T-helper 1 cell treated with Interleukin-12 subunit alpha and Interleukin-12 subunit beta and Interleukin-4 antibody, amounts not matched to agents 30 μg/mL and 1 μg/mL, for 36 hours (primary cell): ENCODE measurements around the gene CEP162.
"Not testable (repeated sequence)": the region's sequence is repeated elsewhere in the genome, so short reads cannot be mapped to it uniquely, and the experiment has no call there.

Source experiments
- H3K27ac Mint-ChIP-seq: one replicate; pipeline ENCODE4 v1.8.0; 2021; ENCODE audit warnings: mild to moderate bottlenecking, mixed read lengths
- H3K27me3 Mint-ChIP-seq: one replicate; pipeline ENCODE4 v1.8.0; 2021; ENCODE audit warnings: low read depth, mixed read lengths
- H3K36me3 Mint-ChIP-seq: one replicate; pipeline ENCODE4 v1.8.0; 2021; ENCODE audit warnings: low read depth, mixed read lengths
- H3K4me1 Mint-ChIP-seq: one replicate; pipeline ENCODE4 v1.8.0; 2021; ENCODE audit warnings: low read depth, mixed read lengths
- H3K4me3 Mint-ChIP-seq: one replicate; pipeline ENCODE4 v1.8.0; 2021; ENCODE audit warnings: mild to moderate bottlenecking, moderate library complexity, mixed read lengths
- H3K9me3 Mint-ChIP-seq: one replicate; pipeline ENCODE4 v1.8.0; 2021; ENCODE audit warnings: mixed read lengths

The CEP162 gene

GRCh38 chr6:84204011-84204410 lies 23.4 kb downstream of the CEP162 start:
- Mint-ChIP-seq H3K4me1 (no peaks in the 10 kb centered on the region), H3K9me3 (no peaks in the 10 kb centered on the region), H3K4me3 (no peak overlapping the region), H3K27ac (no peak overlapping the region), H3K27me3 (no peaks in the 10 kb centered on the region), H3K36me3 (peaks cover 9% of the 10 kb centered on the region)

GRCh38 chr6:84199987-84200386 lies 27.5 kb downstream of the CEP162 start:
- H3K36me3 Mint-ChIP-seq, result peaks cover 10% of the 10 kb centered on the region
- not testable (repeated sequence) for H3K4me1 Mint-ChIP-seq, H3K9me3 Mint-ChIP-seq, H3K27ac Mint-ChIP-seq, H3K4me3 Mint-ChIP-seq, H3K27me3 Mint-ChIP-seq

- H3K9me3 Mint-ChIP-seq, result no peaks in the 10 kb centered on the region
- peaks cover 19% of the 10 kb centered on the region for H3K36me3 Mint-ChIP-seq
- H3K4me3 Mint-ChIP-seq, result no peak overlapping the region
- no peaks in the 10 kb centered on the region for H3K4me1 Mint-ChIP-seq
- H3K27me3 Mint-ChIP-seq, result no peaks in the 10 kb centered on the region
- no peak overlapping the region for H3K27ac Mint-ChIP-seq
Observed at GRCh38 chr6:84197708-84198107, 29.7 kb downstream of the CEP162 start.

- Mint-ChIP-seq H3K36me3 (peaks cover 35% of the 10 kb centered on the region), H3K4me1 (no peaks in the 10 kb centered on the region), H3K27ac (no peak overlapping the region), H3K27me3 (no peaks in the 10 kb centered on the region), H3K4me3 (no peak overlapping the region), H3K9me3 (no peaks in the 10 kb centered on the region)
Observed at GRCh38 chr6:84193114-84193708, 34.2 kb downstream of the CEP162 start.

GRCh38 chr6:84191802-84192201 lies 35.6 kb downstream of the CEP162 start:
- Mint-ChIP-seq H3K27ac (no peak overlapping the region), H3K27me3 (no peaks in the 10 kb centered on the region), H3K9me3 (no peaks in the 10 kb centered on the region), H3K4me1 (no peaks in the 10 kb centered on the region), H3K4me3 (no peak overlapping the region), H3K36me3 (peaks cover 32% of the 10 kb centered on the region)

GRCh38 chr6:84189356-84189755 lies 38.1 kb downstream of the CEP162 start:
- not testable (repeated sequence) for H3K27ac Mint-ChIP-seq, H3K9me3 Mint-ChIP-seq, H3K4me1 Mint-ChIP-seq, H3K4me3 Mint-ChIP-seq, H3K27me3 Mint-ChIP-seq
- peaks cover 23% of the 10 kb centered on the region for H3K36me3 Mint-ChIP-seq

GRCh38 chr6:84183430-84183829 lies 44.0 kb downstream of the CEP162 start:
- H3K4me1 Mint-ChIP-seq, result no peaks in the 10 kb centered on the region
- no peak overlapping the region for H3K27ac Mint-ChIP-seq
- H3K9me3 Mint-ChIP-seq, result peaks cover 5% of the 10 kb centered on the region
- H3K4me3 Mint-ChIP-seq, result no peak overlapping the region
- H3K36me3 Mint-ChIP-seq, result peaks cover 1% of the 10 kb centered on the region
- no peaks in the 10 kb centered on the region for H3K27me3 Mint-ChIP-seq

- Mint-ChIP-seq H3K27me3 (no peaks in the 10 kb centered on the region), H3K4me1 (no peaks in the 10 kb centered on the region), H3K27ac (no peak overlapping the region), H3K4me3 (no peak overlapping the region), H3K36me3 (peaks cover 1% of the 10 kb centered on the region), H3K9me3 (peaks cover 5% of the 10 kb centered on the region)
Observed at GRCh38 chr6:84182001-84182400, 45.4 kb downstream of the CEP162 start.

GRCh38 chr6:84177241-84177640 lies 50.2 kb downstream of the CEP162 start:
- Mint-ChIP-seq H3K27ac (no peak overlapping the region), H3K4me1 (no peaks in the 10 kb centered on the region), H3K4me3 (no peak overlapping the region), H3K36me3 (peaks cover 4% of the 10 kb centered on the region), H3K9me3 (peaks cover 5% of the 10 kb centered on the region), H3K27me3 (no peaks in the 10 kb centered on the region)

GRCh38 chr6:84172574-84172973 lies 54.9 kb downstream of the CEP162 start:
- H3K27ac Mint-ChIP-seq, result no peak overlapping the region
- no peaks in the 10 kb centered on the region for H3K4me1 Mint-ChIP-seq
- no peak overlapping the region for H3K4me3 Mint-ChIP-seq
- no peaks in the 10 kb centered on the region for H3K9me3 Mint-ChIP-seq
- H3K27me3 Mint-ChIP-seq, result no peaks in the 10 kb centered on the region
- peaks cover 4% of the 10 kb centered on the region for H3K36me3 Mint-ChIP-seq

- Mint-ChIP-seq H3K9me3 (no peaks in the 10 kb centered on the region), H3K27ac (no peak overlapping the region), H3K4me1 (no peaks in the 10 kb centered on the region), H3K27me3 (no peaks in the 10 kb centered on the region), H3K4me3 (no peak overlapping the region), H3K36me3 (peaks cover 5% of the 10 kb centered on the region)
Observed at GRCh38 chr6:84172080-84172479, 55.4 kb downstream of the CEP162 start.

- Mint-ChIP-seq H3K27me3 (no peaks in the 10 kb centered on the region), H3K9me3 (no peaks in the 10 kb centered on the region), H3K4me3 (no peak overlapping the region), H3K27ac (no peak overlapping the region), H3K4me1 (no peaks in the 10 kb centered on the region), H3K36me3 (peaks cover 2% of the 10 kb centered on the region)
Observed at GRCh38 chr6:84167457-84167856, 60.0 kb downstream of the CEP162 start.

GRCh38 chr6:84166395-84166794 lies 61.0 kb downstream of the CEP162 start:
- Mint-ChIP-seq H3K27me3 (no peaks in the 10 kb centered on the region), H3K4me1 (no peaks in the 10 kb centered on the region), H3K36me3 (peaks cover 2% of the 10 kb centered on the region), H3K9me3 (no peaks in the 10 kb centered on the region), H3K4me3 (no peak overlapping the region), H3K27ac (no peak overlapping the region)

GRCh38 chr6:84164328-84164727 lies 63.1 kb downstream of the CEP162 start:
- H3K4me1 Mint-ChIP-seq, H3K36me3 Mint-ChIP-seq, H3K9me3 Mint-ChIP-seq, H3K4me3 Mint-ChIP-seq, H3K27ac Mint-ChIP-seq, H3K27me3 Mint-ChIP-seq: not testable (repeated sequence)

GRCh38 chr6:84161190-84161589 lies 66.3 kb downstream of the CEP162 start:
- no peak overlapping the region for H3K4me3 Mint-ChIP-seq
- H3K27me3 Mint-ChIP-seq, result no peaks in the 10 kb centered on the region
- H3K27ac Mint-ChIP-seq, result no peak overlapping the region
- H3K36me3 Mint-ChIP-seq, result peaks cover 5% of the 10 kb centered on the region
- H3K9me3 Mint-ChIP-seq, result no peaks in the 10 kb centered on the region
- H3K4me1 Mint-ChIP-seq, result no peaks in the 10 kb centered on the region

GRCh38 chr6:84156306-84156705 lies 71.1 kb downstream of the CEP162 start:
- H3K27me3 Mint-ChIP-seq, result no peaks in the 10 kb centered on the region
- H3K4me3 Mint-ChIP-seq, result no peak overlapping the region
- H3K27ac Mint-ChIP-seq, result no peak overlapping the region
- H3K36me3 Mint-ChIP-seq, result peaks cover 16% of the 10 kb centered on the region
- no peaks in the 10 kb centered on the region for H3K4me1 Mint-ChIP-seq
- H3K9me3 Mint-ChIP-seq, result no peaks in the 10 kb centered on the region
